GM21529 (cell line): ENCODE measurements around the gene NCK2.
"Not testable (repeated sequence)": the region's sequence is repeated elsewhere in the genome, so short reads cannot be mapped to it uniquely, and the experiment has no call there.

Experiments
- ATAC-seq: cut with Tn5 transposase; IDR thresholded peaks from one replicate; pipeline ENCODE4 v1.9.1; 2021; ENCODE audit not compliant: unreplicated experiment

Gene NCK2

DNA sequence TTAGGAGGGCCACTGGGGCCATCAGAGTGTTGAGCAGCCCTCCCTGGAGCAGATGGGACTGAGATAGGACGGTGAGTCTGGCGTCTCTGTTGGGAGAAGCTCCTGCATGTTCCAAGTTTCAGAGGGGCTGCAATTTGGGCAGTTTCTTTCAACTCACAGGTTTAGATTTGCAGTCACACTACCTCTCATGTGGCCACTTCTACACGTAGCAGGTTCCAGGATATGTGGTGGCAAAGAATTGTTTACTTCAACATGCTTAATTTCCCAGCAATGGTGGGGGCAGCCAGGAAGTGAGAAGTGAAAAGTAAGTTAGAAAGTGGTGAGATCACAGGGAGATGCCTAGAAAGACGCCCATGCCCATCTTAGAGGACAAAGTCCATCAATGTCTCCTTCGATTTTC, 9.3 kb downstream of the NCK2 start:
- ATAC-seq = peak; percentile 54

- ATAC-seq = peak; percentile 30
Measured at GRCh38 chr2:105754994-105755393, 10.3 kb downstream of the NCK2 start.

- no peak for ATAC-seq
Measured at GRCh38 chr2:105755895-105756294, 11.2 kb downstream of the NCK2 start.

DNA sequence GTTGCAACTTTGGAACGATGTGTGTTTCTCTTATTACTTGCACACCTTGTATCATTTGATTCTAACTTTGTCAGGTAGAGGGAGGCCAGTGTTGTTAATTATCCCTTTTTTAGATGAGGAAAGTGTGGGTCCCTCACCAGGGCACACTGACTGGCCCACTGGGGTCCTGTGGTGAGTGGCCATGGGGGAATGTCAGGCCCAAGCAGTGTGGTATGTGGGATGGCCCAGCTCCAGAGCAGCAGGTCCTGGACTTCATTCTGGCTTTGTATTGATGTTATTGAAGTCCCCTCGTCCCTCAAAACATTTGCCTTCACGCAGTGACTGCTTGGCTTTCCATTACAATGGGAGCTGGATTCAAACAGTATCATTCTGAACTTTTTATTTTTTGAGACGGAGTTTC, 11.7 kb downstream of the NCK2 start:
- ATAC-seq = no peak

- not testable (repeated sequence) for ATAC-seq
Measured at GRCh38 chr2:105756865-105757264, 12.2 kb downstream of the NCK2 start.

- ATAC-seq = no peak
Measured at GRCh38 chr2:105757433-105757832, 12.7 kb downstream of the NCK2 start.

DNA sequence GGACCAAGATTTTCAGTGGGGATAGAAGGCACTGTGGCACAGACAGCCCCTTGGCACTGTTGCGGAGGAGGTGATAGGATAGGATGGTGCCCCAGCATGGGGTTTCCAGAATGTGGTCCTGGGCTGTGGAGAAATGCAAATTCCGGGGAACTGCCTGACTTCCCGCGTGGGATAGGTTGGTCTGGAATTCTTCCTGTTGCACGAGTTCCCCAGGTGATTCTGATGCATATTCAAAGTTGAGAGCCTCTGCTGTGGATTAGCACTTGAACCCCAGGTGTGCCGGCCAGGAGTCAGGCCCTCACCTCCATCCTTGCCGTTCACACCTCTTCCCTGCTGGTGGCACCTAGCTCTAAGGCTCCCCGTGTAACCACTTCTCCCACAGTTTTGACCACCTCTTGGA, 15.5 kb downstream of the NCK2 start:
- ATAC-seq = no peak

- ATAC-seq = no peak
Measured at GRCh38 chr2:105760639-105761337, 16.1 kb downstream of the NCK2 start.

GRCh38 chr2:105761931-105762515, 17.3 kb downstream of the NCK2 start:
- no peak for ATAC-seq

DNA sequence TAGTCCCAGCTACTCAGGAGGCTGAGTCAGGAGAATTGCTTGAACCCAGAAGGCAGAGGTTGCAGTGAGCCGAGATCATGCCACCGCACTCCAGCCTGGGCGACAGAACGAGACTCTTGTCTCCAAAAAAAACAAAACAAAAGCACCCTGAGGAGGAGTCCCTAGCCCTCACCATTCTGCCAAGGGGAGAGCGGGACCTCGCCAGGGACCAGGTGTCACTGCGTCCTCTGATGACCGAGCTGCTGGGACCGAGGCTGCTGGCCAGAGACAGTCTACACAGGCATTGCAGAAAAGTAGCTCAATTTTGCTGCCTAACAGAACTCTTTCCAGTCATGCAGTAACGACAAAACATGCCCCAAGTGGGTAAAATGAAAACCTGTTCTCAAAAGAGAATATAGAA, 18.4 kb downstream of the NCK2 start:
- ATAC-seq = no peak

DNA sequence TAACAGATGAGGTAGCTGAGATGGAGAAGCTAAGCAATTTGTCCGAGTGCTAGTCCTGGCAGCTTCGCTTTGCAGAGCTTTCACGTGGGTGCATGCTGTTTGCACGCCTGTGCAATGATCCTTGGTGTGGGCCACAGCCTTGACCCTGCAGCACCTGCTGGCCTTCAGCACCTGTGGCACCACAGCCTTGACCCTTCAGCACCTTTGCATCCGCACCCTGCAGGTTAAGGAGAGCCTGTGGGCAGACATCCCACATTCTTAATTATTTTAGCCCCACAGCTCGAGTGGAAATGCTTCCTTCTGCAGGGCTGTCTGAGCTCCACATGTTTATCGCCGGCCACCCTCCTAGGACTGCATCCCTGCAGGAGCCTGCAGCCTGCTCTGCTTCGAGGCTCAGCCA, 19.3 kb downstream of the NCK2 start:
- ATAC-seq = no peak

DNA sequence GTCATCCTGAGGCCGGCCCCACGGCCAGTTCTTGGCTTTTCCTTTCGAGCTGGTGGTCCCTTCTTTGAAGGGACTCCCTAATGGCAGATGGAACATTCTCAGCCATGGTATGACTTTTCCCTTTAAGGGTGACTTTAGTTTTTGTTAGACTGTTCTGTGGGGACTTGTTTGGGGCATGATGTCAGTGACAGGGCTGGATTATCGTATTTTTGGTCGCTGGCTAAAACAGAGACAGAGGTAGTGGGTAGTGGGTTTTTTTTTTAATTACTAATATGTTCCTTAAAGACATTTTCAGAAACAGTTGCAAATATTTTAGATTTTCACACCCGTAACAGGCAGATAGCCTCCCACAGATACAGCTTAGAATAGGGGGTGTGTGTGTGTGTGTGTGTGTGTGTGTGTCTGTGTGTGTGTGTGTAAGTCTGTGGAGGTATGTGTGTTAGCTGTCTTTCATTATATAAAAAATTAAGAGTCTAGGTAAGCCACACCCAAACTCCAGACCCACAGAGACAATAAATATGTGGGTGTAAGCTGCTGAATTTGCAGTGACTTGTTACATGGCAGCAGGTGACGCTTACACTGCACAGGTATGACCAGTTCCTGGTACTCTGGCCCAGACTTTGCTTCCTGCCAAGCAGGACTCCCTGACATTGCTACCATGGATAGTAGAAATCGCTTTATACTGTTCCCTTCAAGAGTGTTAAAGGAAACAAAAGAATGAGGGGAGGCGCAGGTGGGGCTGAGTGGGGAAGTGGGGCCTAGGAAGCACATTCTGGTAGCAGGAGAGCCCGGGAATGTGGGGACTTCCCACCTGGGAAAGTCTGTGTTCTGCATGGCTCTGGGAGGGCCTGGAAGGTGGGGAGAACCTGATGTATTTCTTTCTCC, 20.9 kb downstream of the NCK2 start:
- ATAC-seq = no peak

DNA sequence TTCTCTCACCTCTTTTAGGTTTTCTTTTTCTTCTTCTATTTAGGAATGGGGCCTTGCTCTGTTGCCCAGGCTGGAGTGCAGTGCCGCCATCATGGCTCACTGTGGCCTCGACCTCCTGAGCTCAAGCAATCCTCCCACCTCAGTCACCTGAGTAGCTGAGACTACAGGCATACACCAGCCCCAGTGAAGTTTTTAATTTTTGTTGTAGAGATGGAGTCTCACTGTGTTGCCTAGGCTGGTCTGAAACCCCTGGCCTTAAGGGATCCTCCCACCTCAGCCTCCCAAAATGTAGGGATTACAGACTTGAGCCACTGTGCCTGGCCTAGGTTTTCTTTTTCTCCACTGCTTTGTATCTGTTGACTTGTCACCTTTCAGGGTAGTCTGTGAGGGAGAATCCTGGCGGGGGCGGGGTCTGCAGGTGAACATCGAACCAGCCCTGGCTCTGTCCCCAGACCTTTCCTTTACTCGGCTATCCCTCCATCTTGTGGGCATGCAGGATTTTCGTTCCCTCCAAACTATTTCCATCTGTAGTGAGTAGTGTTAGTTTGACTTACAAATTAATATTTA, 21.7 kb downstream of the NCK2 start:
- no peak for ATAC-seq

GRCh38 chr2:105768176-105768575, 23.5 kb downstream of the NCK2 start:
- ATAC-seq = no peak

DNA sequence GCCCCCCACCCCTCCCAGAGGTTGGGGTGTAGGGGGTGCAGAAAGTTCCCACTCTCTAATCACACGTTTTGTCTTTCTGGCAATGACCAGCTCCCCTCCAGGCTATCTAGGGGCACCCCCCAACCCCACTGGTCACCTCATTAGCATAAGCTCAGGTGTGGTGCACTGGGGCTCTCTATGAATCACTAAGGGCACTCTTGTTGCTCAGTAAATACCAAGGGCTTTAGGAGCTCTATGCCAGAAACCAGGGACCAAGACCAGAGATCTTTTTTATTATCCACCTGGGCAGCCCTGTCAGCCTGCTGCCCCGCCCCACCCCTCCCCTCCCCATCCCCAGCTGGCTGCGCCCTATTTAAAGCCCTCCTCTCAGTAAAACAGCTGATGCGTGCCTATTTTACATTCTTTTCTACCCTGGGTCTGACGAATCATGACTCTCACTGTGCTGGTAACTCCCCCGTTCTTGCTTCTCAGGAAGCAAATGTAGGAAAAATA, 24.3 kb downstream of the NCK2 start:
- no peak for ATAC-seq

DNA sequence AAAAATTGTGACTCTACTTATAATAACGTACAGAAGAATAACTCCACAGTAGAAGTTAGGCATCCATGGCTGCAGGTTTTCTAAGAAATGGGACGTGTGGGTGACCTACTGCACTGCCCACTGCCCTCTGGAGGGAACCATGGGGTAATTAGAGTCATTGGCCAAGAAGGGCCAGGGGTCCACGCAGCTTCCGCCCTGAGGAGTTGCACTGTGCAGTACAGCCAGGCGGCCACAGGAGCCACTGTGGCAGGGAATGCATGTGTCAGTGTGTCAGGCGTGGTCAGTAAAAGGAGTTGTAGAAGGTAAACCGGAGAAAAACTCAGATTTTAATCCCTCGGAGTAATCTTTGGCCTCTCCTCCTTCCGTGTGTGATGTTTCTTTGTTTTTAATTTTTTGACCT, 24.8 kb downstream of the NCK2 start:
- ATAC-seq = no peak

DNA sequence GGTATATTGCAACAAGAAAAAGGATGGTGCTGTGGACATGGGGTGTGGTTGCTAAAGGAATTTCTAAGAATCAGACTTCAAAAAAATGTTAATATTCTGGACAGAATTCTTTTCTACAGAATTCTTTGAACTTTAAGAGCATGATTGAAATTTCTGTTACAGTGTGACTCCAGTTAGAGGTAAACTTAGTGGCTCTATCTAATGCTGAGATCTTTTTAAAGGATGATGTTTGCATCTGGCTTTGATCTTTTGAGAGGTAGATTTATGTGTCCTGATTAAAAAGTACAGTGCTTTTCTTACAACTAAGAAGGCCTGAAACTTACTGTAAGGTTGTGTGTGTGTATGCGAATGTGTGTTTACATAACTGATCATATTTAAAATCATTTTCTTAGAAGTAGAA, 25.4 kb downstream of the NCK2 start:
- no peak for ATAC-seq

- ATAC-seq = not testable (repeated sequence)
Measured at GRCh38 chr2:105771291-105771690, 26.6 kb downstream of the NCK2 start.

DNA sequence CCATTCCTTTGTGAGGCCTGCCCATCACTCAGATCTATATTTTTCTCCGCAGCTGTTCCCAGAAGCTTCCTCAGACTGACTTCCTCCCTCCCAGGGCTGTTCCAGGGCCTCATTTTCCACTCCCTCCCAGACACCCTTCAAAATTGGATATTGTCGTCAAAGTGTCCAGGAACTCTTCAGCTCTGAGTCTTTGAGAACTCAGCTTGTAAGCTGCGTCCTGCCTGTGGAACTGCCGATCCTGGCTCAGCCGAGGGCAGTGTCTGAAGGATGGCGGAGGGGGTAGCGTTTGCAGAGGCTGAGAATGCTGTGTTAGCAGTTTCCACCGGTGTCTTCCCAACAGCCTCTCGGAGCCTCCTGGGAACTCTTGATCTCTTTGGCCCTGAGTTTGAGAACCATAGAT, 27.1 kb downstream of the NCK2 start:
- ATAC-seq = no peak

DNA sequence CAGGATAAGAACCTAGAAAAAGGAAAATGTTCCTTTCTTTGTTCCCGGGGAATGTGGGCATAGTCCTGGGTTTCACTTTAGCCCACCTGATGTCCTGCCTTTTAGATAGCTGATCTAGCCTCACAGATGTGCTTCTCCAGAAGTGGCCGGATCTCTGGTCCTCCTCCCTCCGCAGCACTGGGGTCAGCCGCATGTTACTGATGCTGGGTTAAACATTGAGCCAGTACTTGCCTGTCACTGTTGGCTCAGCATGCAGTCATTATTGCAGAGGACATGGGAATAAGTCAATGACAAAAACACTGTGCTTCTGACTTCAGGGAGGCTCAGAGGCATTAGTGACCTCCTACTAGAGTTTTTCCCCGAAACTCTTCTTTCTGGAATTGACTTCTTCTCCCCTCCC, 27.6 kb downstream of the NCK2 start:
- ATAC-seq = no peak

GRCh38 chr2:105773568-105773967, 28.9 kb downstream of the NCK2 start:
- no peak for ATAC-seq
